Gastroesophageal sphincter (tissue), 3 donors: Measurements from ENCODE around the gene NPIPA5.
"Not testable (repeated sequence)": the region's sequence is repeated elsewhere in the genome, so short reads cannot be mapped to it uniquely, and the experiment has no call there.

Source experiments
- CTCF ChIP-seq, 4 experiments: fragments of 200-600 bp in 2 of 4; fragments of 450-650 bp in 2 of 4; sonication (generic) in 1 of 4; IDR thresholded peaks; one replicate each; pipeline ENCODE4 v1.5.1; 2017 to 2019; ENCODE audit warnings: antibody characterized with exemption in 4 of 4, mild to moderate bottlenecking in 2 of 4, moderate library complexity in 2 of 4
- POLR2AphosphoS5 ChIP-seq: sonication (generic); formaldehyde crosslinking; IDR thresholded peaks from one replicate; pipeline ENCODE4 v1.6.1; 2017; ENCODE audit warnings: antibody characterized with exemption

DNA sequence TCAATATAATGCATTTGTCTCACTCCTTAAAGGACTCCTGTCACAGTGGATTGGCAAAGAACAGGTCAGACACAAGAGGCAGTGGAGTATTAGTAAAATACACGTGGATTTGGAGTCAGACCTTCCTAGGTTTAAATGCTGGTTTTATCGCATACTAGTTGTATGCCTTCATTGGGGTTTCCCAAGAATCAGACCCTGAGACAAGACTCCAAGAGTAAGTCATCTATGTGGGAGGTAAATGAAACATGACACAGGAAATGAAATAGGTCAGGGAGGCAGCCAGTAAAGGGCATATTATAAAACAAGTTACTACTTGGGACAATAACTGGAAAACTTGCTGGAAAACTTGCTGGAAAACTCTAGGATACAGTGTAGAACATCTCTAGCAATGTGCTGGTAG lies 56.9 kb downstream of the NPIPA5 start:
- not testable (repeated sequence) for TF ChIP-seq POLR2AphosphoS5; CTCF (IDR thresholded peaks at IDR 0.05)
